ENCODE results near the gene ATP5F1D. TPM values are rescaled to one million over a fixed set of nuclear protein-coding genes. Genes with fewer than 3 reads are reported as not detected.

Gene ATP5F1D
- total and polyA plus RNA-seq, 2 of the 13 experiments (the other 11 are each of a cell fraction or from before 2014, with no cell fraction given), result 39.4 to 78.7 TPM

DNA sequence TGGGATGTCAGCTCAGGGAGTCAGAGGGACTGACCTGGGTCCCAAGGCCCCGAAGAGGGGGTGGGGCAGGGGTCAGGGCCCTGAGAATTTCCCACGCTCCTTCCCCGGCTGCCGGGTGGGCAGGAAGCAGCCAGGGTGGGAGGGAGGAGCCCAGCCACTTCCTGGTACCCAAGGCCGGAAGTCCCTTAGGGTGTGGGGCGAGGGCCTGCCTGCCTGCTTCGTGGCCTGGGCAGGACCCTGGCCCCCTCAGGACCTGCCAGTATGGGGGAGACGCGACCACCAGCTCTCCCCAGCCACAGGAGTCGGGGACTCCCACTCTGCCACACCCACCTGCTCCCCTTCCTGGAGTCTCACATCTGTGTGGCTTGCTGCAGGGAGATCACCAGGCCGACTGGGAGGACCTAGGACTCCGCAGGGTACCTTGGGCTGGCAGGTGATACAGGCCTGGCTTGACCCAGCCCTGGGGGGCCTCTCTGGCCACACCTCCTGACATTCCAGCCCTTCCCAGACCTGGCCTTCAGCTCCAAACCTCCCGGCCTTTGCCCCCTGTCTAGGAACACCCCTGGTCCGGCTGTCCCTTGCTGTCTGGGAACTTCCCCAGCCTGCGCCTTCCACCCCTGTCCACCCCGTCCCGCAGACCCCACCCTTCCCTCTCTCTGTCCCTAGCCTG lies 17.8 kb downstream of the ATP5F1D start (continued):
- TF ChIP-seq UBTF (CRISPR knock-in tag; IDR thresholded peaks at IDR 0.05), result peak; percentile 82
- peak; percentile 82 for TF ChIP-seq PHF21A (CRISPR knock-in tag; IDR thresholded peaks at IDR 0.05)
- peak; percentile 33; the same call in 1 of the 2 replicates for TF ChIP-seq MIER3 (CRISPR knock-in tag; IDR thresholded peaks at IDR 0.05; ENCODE audit: borderline replicate concordance)
- TF ChIP-seq, protein P1, sequence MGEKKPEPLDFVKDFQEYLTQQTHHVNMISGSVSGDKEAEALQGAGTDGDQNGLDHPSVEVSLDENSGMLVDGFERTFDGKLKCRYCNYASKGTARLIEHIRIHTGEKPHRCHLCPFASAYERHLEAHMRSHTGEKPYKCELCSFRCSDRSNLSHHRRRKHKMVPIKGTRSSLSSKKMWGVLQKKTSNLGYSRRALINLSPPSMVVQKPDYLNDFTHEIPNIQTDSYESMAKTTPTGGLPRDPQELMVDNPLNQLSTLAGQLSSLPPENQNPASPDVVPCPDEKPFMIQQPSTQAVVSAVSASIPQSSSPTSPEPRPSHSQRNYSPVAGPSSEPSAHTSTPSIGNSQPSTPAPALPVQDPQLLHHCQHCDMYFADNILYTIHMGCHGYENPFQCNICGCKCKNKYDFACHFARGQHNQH (CRISPR knock-in tag; IDR thresholded peaks at IDR 0.05), result peak; percentile 91
- TF ChIP-seq, protein P2, sequence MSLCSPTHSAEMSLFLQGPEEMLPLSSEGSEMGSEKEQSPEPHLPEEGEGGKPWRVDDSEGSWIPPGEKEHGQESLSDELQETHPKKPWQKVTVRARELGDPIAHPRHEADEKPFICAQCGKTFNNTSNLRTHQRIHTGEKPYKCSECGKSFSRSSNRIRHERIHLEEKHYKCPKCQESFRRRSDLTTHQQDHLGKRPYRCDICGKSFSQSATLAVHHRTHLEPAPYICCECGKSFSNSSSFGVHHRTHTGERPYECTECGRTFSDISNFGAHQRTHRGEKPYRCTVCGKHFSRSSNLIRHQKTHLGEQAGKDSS (CRISPR knock-in tag; IDR thresholded peaks at IDR 0.05; ENCODE audit: borderline replicate concordance, low read depth), result peak; percentile 78
- TF ChIP-seq RBM39 (IDR thresholded peaks at IDR 0.05; ENCODE audit: low read depth, low read length, poor library complexity, severe bottlenecking), result peak; percentile 86
- TF ChIP-seq ZC3H4 (CRISPR knock-in tag; IDR thresholded peaks at IDR 0.05; ENCODE audit: borderline replicate concordance), result peak; percentile 93; the same call in 1 of the 2 replicates
- no peak; the same call in 1 of the 2 replicates for TF ChIP-seq ZXDC (CRISPR knock-in tag; IDR thresholded peaks at IDR 0.05)
- TF ChIP-seq ZNF724P (CRISPR knock-in tag; IDR thresholded peaks at IDR 0.05; ENCODE audit: borderline replicate concordance), result peak; percentile 55; the same call in 1 of the 2 replicates
- TF ChIP-seq ETV6 (CRISPR knock-in tag; conservative IDR thresholded peaks at IDR 0.05), result peak; percentile 98
- TF ChIP-seq ZBTB25 (CRISPR knock-in tag; IDR thresholded peaks at IDR 0.05), result peak; percentile 48; the same call in 1 of the 2 replicates
- no peak for TF ChIP-seq REL (CRISPR knock-in tag; conservative IDR thresholded peaks at IDR 0.05)
- peak; percentile 82 for TF ChIP-seq ZNF430 (CRISPR knock-in tag; IDR thresholded peaks at IDR 0.05)
- peak; percentile 85 for TF ChIP-seq ZNF761 (CRISPR knock-in tag; conservative IDR thresholded peaks at IDR 0.05)
- TF ChIP-seq ZBTB21 (CRISPR knock-in tag; IDR thresholded peaks at IDR 0.05), result peak; percentile 48; the same call in 1 of the 2 replicates
- 0 out of 2 replicates have a peak, but pooled peaks have one; percentile 45 for TF ChIP-seq TFDP2 (CRISPR knock-in tag; IDR thresholded peaks at IDR 0.05)
- TF ChIP-seq ZNF614 (CRISPR knock-in tag; IDR thresholded peaks at IDR 0.05; ENCODE audit: borderline replicate concordance), result 0 out of 2 replicates have a peak, but pooled peaks have one; percentile 24

Data from HepG2 (cell line).